NB4 (cell line): Measurements from ENCODE around the gene MARCHF5.
"Not testable (repeated sequence)": the region's sequence is repeated elsewhere in the genome, so short reads cannot be mapped to it uniquely, and the experiment has no call there.

Experiments used
- DNase-seq: peaks from one replicate; pipeline ENCODE4 v3.0.0; 2010; ENCODE audit warnings: low read depth
- H3K4me3 ChIP-seq: one replicate; pipeline ENCODE4 v1.5.1; 2011; ENCODE audit warnings: mild to moderate bottlenecking, low read depth, low read length, moderate library complexity
- CTCF ChIP-seq: IDR thresholded peaks from one replicate; pipeline ENCODE4 v1.5.1; 2012; ENCODE audit warnings: low read depth, low read length
- MAX ChIP-seq: IDR thresholded peaks from 2 replicates; pipeline ENCODE4 v1.6.1; 2011; ENCODE audit warnings: low read depth, low read length
- MYC ChIP-seq: IDR thresholded peaks from 2 replicates; pipeline ENCODE4 v1.6.1; 2011; ENCODE audit warnings: low read depth, low read length
- POLR2A ChIP-seq: IDR thresholded peaks from 2 replicates; pipeline ENCODE4 v1.6.1; 2011; ENCODE audit warnings: mild to moderate bottlenecking; ENCODE audit not compliant: insufficient read length; ENCODE audit errors: extremely low read depth

MARCHF5 gene

GRCh38 chr10:92342796-92343195, 51.8 kb downstream of the MARCHF5 start:
- TF ChIP-seq POLR2A = no peak
- no peak for TF ChIP-seq MYC
- no peak for TF ChIP-seq CTCF
- TF ChIP-seq MAX = no peak
- no peak for DNase-seq
- H3K4me3 ChIP-seq = no peak overlapping the region

GRCh38 chr10:92345575-92345974, 54.6 kb downstream of the MARCHF5 start:
- DNase-seq, H3K4me3 ChIP-seq: not testable (repeated sequence)

DNA sequence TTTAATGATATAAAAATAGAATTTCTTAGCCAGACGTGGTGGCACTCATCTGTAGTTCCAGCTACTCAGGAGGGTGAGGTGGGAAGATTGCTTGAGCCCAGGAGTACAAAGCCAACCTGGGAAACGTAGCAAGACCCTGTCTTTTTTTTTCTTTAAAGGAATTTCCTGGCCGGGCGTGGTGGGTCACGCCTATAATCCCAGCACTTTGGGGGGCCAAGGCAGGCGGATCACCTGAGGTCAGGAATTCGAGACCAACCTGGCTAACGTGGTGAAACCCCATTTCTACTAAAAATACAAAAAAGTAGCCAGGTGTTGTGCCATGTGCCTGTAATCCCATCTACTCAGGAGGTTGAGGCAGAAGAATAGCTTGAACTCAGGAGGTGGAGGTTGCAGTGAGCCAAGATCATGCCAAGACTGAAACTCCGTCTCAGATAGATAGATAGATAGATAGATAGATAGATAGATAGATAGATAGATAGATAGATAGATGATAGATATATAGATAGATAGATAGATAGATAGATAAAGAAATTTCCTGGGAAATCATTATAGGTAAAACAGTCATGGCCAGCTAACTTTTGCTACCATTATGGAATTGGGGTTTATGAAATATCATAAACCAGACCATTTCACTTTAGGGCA, 56.2 kb downstream of the MARCHF5 start:
- H3K4me3 ChIP-seq, DNase-seq: not testable (repeated sequence)

DNA sequence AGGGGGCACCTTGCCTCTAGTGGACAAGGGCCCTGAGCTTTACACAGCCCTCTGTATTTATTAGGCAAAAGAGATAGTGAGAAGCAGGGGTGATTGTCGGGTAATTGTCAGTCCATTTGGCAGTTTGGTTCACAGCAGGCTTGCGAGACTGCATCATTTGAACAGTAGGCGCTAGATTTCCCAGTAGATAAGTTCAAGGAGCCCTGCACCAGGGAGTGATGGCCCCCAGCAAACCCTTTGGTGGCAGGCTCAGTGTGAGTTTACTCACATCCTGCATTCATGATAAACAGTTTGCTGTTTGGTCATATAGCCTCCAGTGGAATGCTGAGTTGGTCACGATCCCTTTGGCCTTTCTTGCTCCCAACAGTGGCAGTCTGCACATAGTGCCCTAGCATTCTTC, 59.4 kb downstream of the MARCHF5 start:
- H3K4me3 ChIP-seq = no peak overlapping the region
- no peak for TF ChIP-seq MAX
- TF ChIP-seq CTCF = no peak
- TF ChIP-seq POLR2A = no peak
- no peak for TF ChIP-seq MYC
- DNase-seq = no peak

DNA sequence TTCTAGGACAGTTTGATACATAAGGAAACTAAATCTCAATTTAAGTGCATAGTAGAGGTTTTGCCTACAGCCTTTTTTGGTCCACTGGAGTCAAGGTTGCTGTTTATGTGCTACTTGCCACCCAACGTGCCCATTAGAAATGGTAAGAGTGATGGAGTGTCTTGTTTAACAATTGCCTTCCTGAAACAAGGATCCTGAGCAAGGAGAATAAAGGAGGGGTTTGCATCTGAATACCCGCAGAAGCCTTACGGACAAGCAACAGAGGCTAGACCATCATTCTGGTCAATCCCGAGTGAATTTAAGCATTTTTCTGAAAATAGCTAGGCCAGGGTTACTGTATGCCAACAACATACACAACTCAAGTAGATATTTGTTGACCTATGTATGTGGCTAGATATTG, 63.6 kb downstream of the MARCHF5 start:
- H3K4me3 ChIP-seq = no peak overlapping the region
- TF ChIP-seq MAX = no peak
- TF ChIP-seq POLR2A = no peak
- TF ChIP-seq CTCF = no peak
- TF ChIP-seq MYC = no peak
- DNase-seq = no peak

- no peak overlapping the region for H3K4me3 ChIP-seq
- TF ChIP-seq CTCF (no peak), POLR2A (no peak), MYC (no peak), MAX (no peak)
- DNase-seq = no peak
Observed at GRCh38 chr10:92356041-92356440, 65.1 kb downstream of the MARCHF5 start.

- DNase-seq = no peak
- H3K4me3 ChIP-seq = no peak overlapping the region
- TF ChIP-seq MYC (no peak), POLR2A (no peak), CTCF (no peak), MAX (no peak)
Observed at GRCh38 chr10:92363498-92363897, 72.5 kb downstream of the MARCHF5 start.
